ENCODE measurements around the gene FUCA1. TPM values are rescaled to one million over a fixed set of nuclear protein-coding genes. Genes with fewer than 3 reads are reported as not detected.

FUCA1 gene
- total and polyA plus RNA-seq, 2 of the 8 experiments (the other 6 are each of a cell fraction or from before 2014, with no cell fraction given) = 5.9 to 6.4 TPM

GRCh38 chr1:23897083-23897482, 29.0 kb upstream of the FUCA1 start:
- H2BK120ac ChIP-seq (replicated peaks; ENCODE audit: low read depth, low read length) = no peak overlapping the region
- H2BK12ac ChIP-seq (ENCODE audit: low read depth, low read length) = no peak overlapping the region
- TF ChIP-seq YY1 (IDR thresholded peaks at IDR 0.05; ENCODE audit: low read depth, low read length) = no peak
- TF ChIP-seq NRF1 (IDR thresholded peaks at IDR 0.05; ENCODE audit: low read depth, low read length) = no peak
- TF ChIP-seq ASH2L (IDR thresholded peaks at IDR 0.05; ENCODE audit: low read length) = no peak
- TF ChIP-seq SUZ12 (IDR thresholded peaks at IDR 0.05; ENCODE audit: low read length) = no peak
- TF ChIP-seq ZNF274 (IDR thresholded peaks at IDR 0.05; ENCODE audit: borderline replicate concordance, extremely low read depth, low read length) = no peak
- TF ChIP-seq EGR1 (IDR thresholded peaks at IDR 0.05; ENCODE audit: borderline replicate concordance, low read depth, low read length) = no peak
- no peak for TF ChIP-seq RXRA (IDR thresholded peaks at IDR 0.05; ENCODE audit: insufficient read depth, low read depth, low read length)
- no peak for TF ChIP-seq HDAC6 (IDR thresholded peaks at IDR 0.05; ENCODE audit: low read depth, low read length)
- TF ChIP-seq EP300 (IDR thresholded peaks at IDR 0.05; ENCODE audit: borderline replicate concordance in 1 of 2, low read depth in 2 of 2, low read length in 2 of 2) = no peak
- H3K9me3 ChIP-seq (ENCODE audit: insufficient read depth in 2 of 2, low read depth in 1 of 2, low read length in 1 of 2) = no peaks in the 10 kb centered on the region
- H3K4me1 ChIP-seq (replicated peaks in 1 of 4; ENCODE audit: control insufficient read depth in 3 of 4, insufficient read depth in 4 of 4, low read length in 3 of 4) = 0 out of 7 replicates have a peak, but pooled peaks cover 0 to 2% (median 0%) of the 10 kb centered on the region in 4 experiments
- no peak overlapping the region for H4K5ac ChIP-seq (ENCODE audit: insufficient read length, low read depth, low read length)
- H3K27me3 ChIP-seq (replicated peaks in 1 of 4; ENCODE audit: control insufficient read depth in 3 of 4, extremely low read depth in 1 of 4, insufficient read depth in 3 of 4, low read length in 3 of 4) = peaks cover 0 to 10% (median 6%) of the 10 kb centered on the region in 4 experiments; a peak in 6 of 7 replicates
- DNase-seq (ENCODE audit: low read depth in 1 of 2, low spot score in 2 of 2) = no peak
- no peaks in the 10 kb centered on the region for H4K20me1 ChIP-seq (replicated peaks in 1 of 2; ENCODE audit: control insufficient read depth in 1 of 2, insufficient read depth in 2 of 2, low read length in 2 of 2)
- no peak overlapping the region for H2AFZ ChIP-seq (ENCODE audit: low read length)
- H3K23me2 ChIP-seq (ENCODE audit: low read depth, low read length) = no peaks in the 10 kb centered on the region
- H3K4me2 ChIP-seq (ENCODE audit: insufficient read depth in 1 of 2, low read depth in 2 of 2, low read length in 2 of 2) = no peak overlapping the region
- no peak overlapping the region for H2BK5ac ChIP-seq (ENCODE audit: low read depth, low read length)
- H4K8ac ChIP-seq (ENCODE audit: extremely low read depth, insufficient read depth, low read length) = no peak overlapping the region
- no peak overlapping the region for H3K27ac ChIP-seq (ENCODE audit: low read depth, low read length)
- 87% methylated on average over 6 of the region's 6 CpGs; no CpG with 5 or more reads in 1 of the 2 experiments for WGBS, 2 experiments (ENCODE audit: extremely low coverage in 1 of 2, insufficient coverage in 1 of 2, insufficient read length in 1 of 2, insufficient replicate concordance in 2 of 2, low coverage in 1 of 2, low lambda C conversion rate in 2 of 2, missing lambda C conversion rate in 1 of 2)
- H3K79me1 ChIP-seq (ENCODE audit: low read depth, low read length) = no peaks in the 10 kb centered on the region
- no peak overlapping the region for H3K56ac ChIP-seq (replicated peaks; ENCODE audit: insufficient read length, low read depth, low read length)
- H3K9ac ChIP-seq (replicated peaks in 1 of 4; ENCODE audit: extremely low read depth in 1 of 4, low read depth in 3 of 4, low read length in 3 of 4) = no peak overlapping the region
- no peaks in the 10 kb centered on the region for H3K79me2 ChIP-seq (ENCODE audit: control insufficient read depth in 1 of 2, insufficient read depth in 2 of 2, low read length in 2 of 2)
- FAIRE-seq = no peak
- H3K4me3 ChIP-seq (ENCODE audit: extremely low read depth in 1 of 4, insufficient read depth in 2 of 4, low read depth in 3 of 4, low read length in 4 of 4) = no peak overlapping the region
- H3K36me3 ChIP-seq (ENCODE audit: control insufficient read depth in 2 of 4, insufficient read depth in 4 of 4, low read length in 3 of 4) = no peaks in the 10 kb centered on the region
- ChIA-PET POLR2A (ENCODE audit: partially characterized antibody) (interaction anchor here (0.6 kb wide), 1 partner anchor 460 kb away, joined by 3 read pairs; no protein-coding TSS in a partner anchor), CTCF (ENCODE audit: partially characterized antibody) (interaction anchor here (0.6 to 2.0 kb wide), 4 partner anchors 19 to 87 kb away, joined by 3 to 5 read pairs (median 3); no protein-coding TSS in a partner anchor)
- H2BK15ac ChIP-seq (ENCODE audit: low read length) = no peak overlapping the region
- H3K4ac ChIP-seq (replicated peaks; ENCODE audit: insufficient read length, low read depth, low read length) = no peak overlapping the region
- no peak overlapping the region for H3K23ac ChIP-seq (ENCODE audit: insufficient read length)
- H2BK20ac ChIP-seq (ENCODE audit: low read length) = no peak overlapping the region
- H4K91ac ChIP-seq (replicated peaks; ENCODE audit: insufficient read length, low read length) = no peak overlapping the region
- no peak overlapping the region for H3K18ac ChIP-seq (ENCODE audit: extremely low read depth, low read length)
- no peak overlapping the region for H2AK5ac ChIP-seq (ENCODE audit: low read depth, low read length)
- no peak overlapping the region for H3K14ac ChIP-seq (ENCODE audit: insufficient read length)

All from H1 (cell line).